ENCODE measurements around the gene GRK1. TPM values are rescaled to one million over a fixed set of nuclear protein-coding genes. Genes with fewer than 3 reads are reported as not detected.
A peak's percentile ranks its signal among the peaks of the same experiment; 100 is the strongest.

GRK1 gene
- total RNA-seq, 1 donor from 2014 or later: 1.5 TPM

- H3K27me3 Mint-ChIP-seq (ENCODE audit: low read depth): peaks cover 36% of the 10 kb centered on the region
- DNase-seq (ENCODE audit: low read depth, low spot score): no peak
- H3K36me3 Mint-ChIP-seq (ENCODE audit: low read depth): no peaks in the 10 kb centered on the region
- TF ChIP-seq, protein P1, sequence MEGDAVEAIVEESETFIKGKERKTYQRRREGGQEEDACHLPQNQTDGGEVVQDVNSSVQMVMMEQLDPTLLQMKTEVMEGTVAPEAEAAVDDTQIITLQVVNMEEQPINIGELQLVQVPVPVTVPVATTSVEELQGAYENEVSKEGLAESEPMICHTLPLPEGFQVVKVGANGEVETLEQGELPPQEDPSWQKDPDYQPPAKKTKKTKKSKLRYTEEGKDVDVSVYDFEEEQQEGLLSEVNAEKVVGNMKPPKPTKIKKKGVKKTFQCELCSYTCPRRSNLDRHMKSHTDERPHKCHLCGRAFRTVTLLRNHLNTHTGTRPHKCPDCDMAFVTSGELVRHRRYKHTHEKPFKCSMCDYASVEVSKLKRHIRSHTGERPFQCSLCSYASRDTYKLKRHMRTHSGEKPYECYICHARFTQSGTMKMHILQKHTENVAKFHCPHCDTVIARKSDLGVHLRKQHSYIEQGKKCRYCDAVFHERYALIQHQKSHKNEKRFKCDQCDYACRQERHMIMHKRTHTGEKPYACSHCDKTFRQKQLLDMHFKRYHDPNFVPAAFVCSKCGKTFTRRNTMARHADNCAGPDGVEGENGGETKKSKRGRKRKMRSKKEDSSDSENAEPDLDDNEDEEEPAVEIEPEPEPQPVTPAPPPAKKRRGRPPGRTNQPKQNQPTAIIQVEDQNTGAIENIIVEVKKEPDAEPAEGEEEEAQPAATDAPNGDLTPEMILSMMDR (conservative IDR thresholded peaks at IDR 0.05): no peak
- H3K4me1 Mint-ChIP-seq: peaks cover 10% of the 10 kb centered on the region
- no peaks in the 10 kb centered on the region for H3K9me3 Mint-ChIP-seq
- no peak overlapping the region for H3K27ac Mint-ChIP-seq (ENCODE audit: unreplicated experiment)
- no peak overlapping the region for H3K4me3 Mint-ChIP-seq
These were observed 97.2 kb downstream of the GRK1 start for GRCh38 chr13:113763961-113764792.

GRCh38 chr13:113764793-113765563 lies 98.0 kb downstream of the GRK1 start:
- no peak overlapping the region for H3K4me3 Mint-ChIP-seq
- H3K4me1 Mint-ChIP-seq: peaks cover 3% of the 10 kb centered on the region
- TF ChIP-seq, protein P1 (conservative IDR thresholded peaks at IDR 0.05): no peak
- H3K27me3 Mint-ChIP-seq (ENCODE audit: low read depth): peaks cover 29% of the 10 kb centered on the region
- H3K9me3 Mint-ChIP-seq: no peaks in the 10 kb centered on the region
- no peak for DNase-seq (ENCODE audit: low read depth, low spot score)
- peak overlapping the region; percentile 27 for H3K27ac Mint-ChIP-seq (ENCODE audit: unreplicated experiment)
- no peaks in the 10 kb centered on the region for H3K36me3 Mint-ChIP-seq (ENCODE audit: low read depth)

- Mint-ChIP-seq H3K4me1 (peaks cover 3% of the 10 kb centered on the region), H3K4me3 (no peak overlapping the region), H3K36me3 (ENCODE audit: low read depth) (no peaks in the 10 kb centered on the region), H3K9me3 (no peaks in the 10 kb centered on the region), H3K27me3 (ENCODE audit: low read depth) (peaks cover 23% of the 10 kb centered on the region), H3K27ac (ENCODE audit: unreplicated experiment) (no peak overlapping the region)
- DNase-seq (ENCODE audit: low read depth, low spot score): no peak
- TF ChIP-seq, protein P1 (conservative IDR thresholded peaks at IDR 0.05): no peak
These were observed 98.5 kb downstream of the GRK1 start for GRCh38 chr13:113765564-113765910.

- H3K27ac Mint-ChIP-seq (ENCODE audit: unreplicated experiment): no peak overlapping the region
- peaks cover 3% of the 10 kb centered on the region for H3K4me1 Mint-ChIP-seq
- no peak for DNase-seq (ENCODE audit: low read depth, low spot score)
- peaks cover 16% of the 10 kb centered on the region for H3K27me3 Mint-ChIP-seq (ENCODE audit: low read depth)
- H3K4me3 Mint-ChIP-seq: no peak overlapping the region
- no peaks in the 10 kb centered on the region for H3K36me3 Mint-ChIP-seq (ENCODE audit: low read depth)
- no peaks in the 10 kb centered on the region for H3K9me3 Mint-ChIP-seq
- TF ChIP-seq, protein P1 (conservative IDR thresholded peaks at IDR 0.05): no peak
These were observed 99.2 kb downstream of the GRK1 start for GRCh38 chr13:113766035-113766800.

GRCh38 chr13:113767366-113767765 lies 100.3 kb downstream of the GRK1 start:
- no peak overlapping the region for H3K4me3 Mint-ChIP-seq
- no peak overlapping the region for H3K27ac Mint-ChIP-seq (ENCODE audit: unreplicated experiment)
- peaks cover 3% of the 10 kb centered on the region for H3K9me3 Mint-ChIP-seq
- H3K36me3 Mint-ChIP-seq (ENCODE audit: low read depth): no peaks in the 10 kb centered on the region
- H3K27me3 Mint-ChIP-seq (ENCODE audit: low read depth): peaks cover 8% of the 10 kb centered on the region
- DNase-seq (ENCODE audit: low read depth, low spot score): no peak
- H3K4me1 Mint-ChIP-seq: peaks cover 3% of the 10 kb centered on the region
- TF ChIP-seq, protein P1 (conservative IDR thresholded peaks at IDR 0.05): no peak

All from neural crest cell (in vitro differentiated cells).